22Rv1 (cell line): ENCODE data around the gene CNPY3.
"Not testable (repeated sequence)": the region's sequence is repeated elsewhere in the genome, so short reads cannot be mapped to it uniquely, and the experiment has no call there.

ENCODE experiments used
- ZFX ChIP-seq: fragments of 450-650 bp; IDR thresholded peaks from 2 replicates; pipeline ENCODE4 v1.6.1; 2017; ENCODE audit warnings: antibody characterized with exemption, borderline replicate concordance
- TF ChIP-seq, protein P1 (sequence below): fragments of 450-650 bp; IDR thresholded peaks from 2 replicates; pipeline ENCODE4 v1.5.1; 2017; ENCODE audit warnings: mild to moderate bottlenecking

DNA sequence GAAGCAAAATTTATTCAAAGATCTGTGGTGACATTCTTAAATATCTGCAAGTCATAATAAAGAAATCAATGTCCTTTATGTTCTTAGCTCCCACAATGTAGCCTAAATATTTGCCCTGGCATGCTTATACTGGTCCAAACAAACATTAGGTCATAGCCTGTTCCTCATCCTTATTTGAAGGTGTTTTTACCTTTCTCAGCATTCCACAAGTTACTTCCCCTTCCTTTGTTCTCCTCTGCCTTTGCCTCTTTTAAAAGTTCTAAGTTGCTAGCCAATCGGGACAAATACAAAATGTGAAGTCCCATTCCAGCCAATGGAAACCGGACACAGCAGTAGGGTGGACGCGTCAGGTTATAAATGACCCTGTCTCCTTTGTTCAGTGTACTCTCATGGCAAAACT is 25.1 kb downstream of the CNPY3 start:
- TF ChIP-seq, protein P1, sequence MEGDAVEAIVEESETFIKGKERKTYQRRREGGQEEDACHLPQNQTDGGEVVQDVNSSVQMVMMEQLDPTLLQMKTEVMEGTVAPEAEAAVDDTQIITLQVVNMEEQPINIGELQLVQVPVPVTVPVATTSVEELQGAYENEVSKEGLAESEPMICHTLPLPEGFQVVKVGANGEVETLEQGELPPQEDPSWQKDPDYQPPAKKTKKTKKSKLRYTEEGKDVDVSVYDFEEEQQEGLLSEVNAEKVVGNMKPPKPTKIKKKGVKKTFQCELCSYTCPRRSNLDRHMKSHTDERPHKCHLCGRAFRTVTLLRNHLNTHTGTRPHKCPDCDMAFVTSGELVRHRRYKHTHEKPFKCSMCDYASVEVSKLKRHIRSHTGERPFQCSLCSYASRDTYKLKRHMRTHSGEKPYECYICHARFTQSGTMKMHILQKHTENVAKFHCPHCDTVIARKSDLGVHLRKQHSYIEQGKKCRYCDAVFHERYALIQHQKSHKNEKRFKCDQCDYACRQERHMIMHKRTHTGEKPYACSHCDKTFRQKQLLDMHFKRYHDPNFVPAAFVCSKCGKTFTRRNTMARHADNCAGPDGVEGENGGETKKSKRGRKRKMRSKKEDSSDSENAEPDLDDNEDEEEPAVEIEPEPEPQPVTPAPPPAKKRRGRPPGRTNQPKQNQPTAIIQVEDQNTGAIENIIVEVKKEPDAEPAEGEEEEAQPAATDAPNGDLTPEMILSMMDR = not testable (repeated sequence)
- TF ChIP-seq ZFX = not testable (repeated sequence)
